HTR-8/SVneo (cell line): ENCODE data around the gene LYRM2.

ENCODE experiments used
- DNase-seq: peaks from one replicate; pipeline ENCODE4 v3.0.0; 2011; ENCODE audit warnings: low spot score, mixed read lengths; ENCODE audit not compliant: insufficient read length
- FAIRE-seq: peaks from 2 replicates; lab custom pipeline; 2011; peaks lifted over from hg19 to GRCh38; lab: Jason Lieb, UNC

LYRM2 gene

GRCh38 chr6:89564752-89565427, 73.7 kb downstream of the LYRM2 start:
- no peak for FAIRE-seq
- DNase-seq, result no peak

GRCh38 chr6:89563866-89564265, 74.7 kb downstream of the LYRM2 start:
- FAIRE-seq (no peak), DNase-seq (no peak)

GRCh38 chr6:89562093-89562973, 76.2 kb downstream of the LYRM2 start:
- FAIRE-seq, result no peak
- DNase-seq, result no peak

GRCh38 chr6:89559487-89559886, 79.1 kb downstream of the LYRM2 start:
- FAIRE-seq, result no peak

GRCh38 chr6:89555806-89556205, 82.7 kb downstream of the LYRM2 start:
- FAIRE-seq, result no peak

More at GRCh38 chr6:89559487-89559886, 79.1 kb downstream of the LYRM2 start:
- no peak for DNase-seq

GRCh38 chr6:89555031-89555430, 83.5 kb downstream of the LYRM2 start:
- FAIRE-seq (no peak), DNase-seq (no peak)

More at GRCh38 chr6:89555806-89556205, 82.7 kb downstream of the LYRM2 start:
- DNase-seq, result no peak

GRCh38 chr6:89554106-89554505, 84.4 kb downstream of the LYRM2 start:
- FAIRE-seq (no peak), DNase-seq (no peak)

- DNase-seq, result no peak
- no peak for FAIRE-seq
Measured at GRCh38 chr6:89553431-89553830, 85.1 kb downstream of the LYRM2 start.

GRCh38 chr6:89547281-89547680, 91.3 kb downstream of the LYRM2 start:
- DNase-seq (no peak), FAIRE-seq (no peak)

GRCh38 chr6:89542866-89543265, 95.7 kb downstream of the LYRM2 start:
- no peak for DNase-seq
- no peak for FAIRE-seq

- DNase-seq, result no peak
- no peak for FAIRE-seq
Measured at GRCh38 chr6:89542081-89542857, 96.3 kb downstream of the LYRM2 start.

- FAIRE-seq, result no peak
- DNase-seq, result no peak
Measured at GRCh38 chr6:89539779-89540178, 98.8 kb downstream of the LYRM2 start.

GRCh38 chr6:89536231-89536630, 102.3 kb downstream of the LYRM2 start:
- DNase-seq (no peak), FAIRE-seq (no peak)

- DNase-seq, result no peak
- no peak for FAIRE-seq
Measured at GRCh38 chr6:89530982-89531381, 107.6 kb downstream of the LYRM2 start.

- FAIRE-seq (no peak), DNase-seq (no peak)
Measured at GRCh38 chr6:89528866-89529265, 109.7 kb downstream of the LYRM2 start.

- FAIRE-seq (no peak), DNase-seq (no peak)
Measured at GRCh38 chr6:89527634-89528033, 110.9 kb downstream of the LYRM2 start.

- FAIRE-seq, result no peak
- no peak for DNase-seq
Measured at GRCh38 chr6:89526563-89526869, 112.0 kb downstream of the LYRM2 start.

GRCh38 chr6:89525786-89526562, 112.6 kb downstream of the LYRM2 start:
- DNase-seq, result no peak
- no peak for FAIRE-seq

GRCh38 chr6:89522778-89523177, 115.8 kb downstream of the LYRM2 start:
- DNase-seq, result no peak
- FAIRE-seq, result no peak

- DNase-seq, result no peak
Measured at GRCh38 chr6:89520736-89521135, 117.8 kb downstream of the LYRM2 start.

More at GRCh38 chr6:89520736-89521135, 117.8 kb downstream of the LYRM2 start:
- FAIRE-seq, result no peak
